Measurements from ENCODE around the gene TSSK2.

TSSK2 gene

DNA sequence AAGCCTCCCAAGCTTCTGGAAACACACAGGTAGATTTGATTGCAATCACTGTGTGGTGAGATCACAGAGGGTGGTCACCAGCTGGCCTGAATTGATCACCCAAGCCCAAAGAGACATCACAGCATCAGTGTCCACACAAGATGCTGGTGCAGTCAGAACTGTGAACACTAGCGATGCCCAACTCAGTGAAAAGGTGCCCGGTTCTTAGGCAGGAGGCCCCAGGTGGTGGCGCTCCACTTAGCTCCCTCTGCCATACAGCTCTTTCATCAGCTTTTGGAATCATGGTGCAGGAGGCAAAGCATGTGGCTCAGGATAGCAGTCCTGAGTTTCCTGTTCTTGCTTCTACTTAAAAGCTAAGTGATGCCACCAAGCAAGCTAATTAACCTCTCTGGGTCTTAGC, 20.0 kb upstream of the TSSK2 start:
- H3K4me1 ChIP-seq (ENCODE audit: control extremely low read depth in 1 of 4, control insufficient read depth in 4 of 4, insufficient read depth in 4 of 4, low read length in 3 of 4) = peaks cover 25 to 47% (median 35%) of the 10 kb centered on the region in 4 experiments
- CTCF ChIA-PET = interaction anchor here (0.9 to 3.5 kb wide), 3 partner anchors 9 to 33 kb away, joined by 3 to 13 read pairs (median 3); partner anchors contain the start of gene ESS2
- peaks cover 0 to 18% (median 3%) of the 10 kb centered on the region in 4 experiments for H3K36me3 ChIP-seq (ENCODE audit: control insufficient read depth in 4 of 4, insufficient read depth in 4 of 4, low read length in 3 of 4)
- no peaks in the 10 kb centered on the region for H3K9me3 ChIP-seq (ENCODE audit: control extremely low read depth in 1 of 5, control insufficient read depth in 4 of 5, insufficient read depth in 2 of 5, low read depth in 1 of 5, low read length in 4 of 5)
- no peaks in the 10 kb centered on the region for H3K27me3 ChIP-seq (replicated peaks in 2 of 5; ENCODE audit: control insufficient read depth in 4 of 5, insufficient read depth in 5 of 5, low read length in 4 of 5)
- H3K4me3 ChIP-seq (ENCODE audit: control insufficient read depth in 1 of 7, extremely low read depth in 1 of 7, insufficient read depth in 4 of 7, low read depth in 2 of 7, low read length in 6 of 7) = peak overlapping the region in 1 of 7 experiments; percentile 17
- DNase-seq = no peak
- WGBS (ENCODE audit: insufficient coverage) = 90% methylated on average over 3 of the region's 3 CpGs
- POLR2A ChIA-PET = interaction anchor here (1.5 kb wide), 1 partner anchor 11 kb away, joined by 5 read pairs; the partner anchor contains the start of gene DGCR2
- peak overlapping the region; percentile 40 to 45 for H3K27ac ChIP-seq (ENCODE audit: insufficient read depth in 1 of 2, low read depth in 1 of 2, low read length in 2 of 2, poor library complexity in 1 of 2, severe bottlenecking in 2 of 2)

DNA sequence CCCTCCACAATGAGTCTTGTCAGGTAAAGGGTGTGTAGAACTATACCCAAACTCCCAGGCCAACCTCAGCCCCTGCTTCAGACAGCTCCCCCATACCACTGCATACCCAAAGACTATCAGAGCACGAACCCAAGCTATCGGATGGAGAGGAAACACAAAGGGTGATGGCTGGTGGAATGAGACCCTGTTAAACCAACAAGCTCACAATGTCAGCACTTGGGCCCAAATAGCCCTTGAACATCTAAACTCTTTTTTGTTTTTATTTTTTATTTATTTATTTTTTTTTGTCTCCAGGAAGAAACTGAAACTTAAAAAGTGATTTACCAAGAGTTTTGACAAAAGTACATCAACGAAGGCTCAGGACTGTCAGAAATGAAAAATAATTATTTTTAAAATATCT, 19.5 kb upstream of the TSSK2 start:
- POLR2A ChIA-PET = interaction anchor here (1.5 kb wide), 1 partner anchor 10 kb away, joined by 5 read pairs; the partner anchor contains the start of gene DGCR2
- Histone ChIP-seq H3K27me3 (replicated peaks in 2 of 5; ENCODE audit: control insufficient read depth in 4 of 5, insufficient read depth in 5 of 5, low read length in 4 of 5) (no peaks in the 10 kb centered on the region), H3K9me3 (ENCODE audit: control extremely low read depth in 1 of 5, control insufficient read depth in 4 of 5, insufficient read depth in 2 of 5, low read depth in 1 of 5, low read length in 4 of 5) (no peaks in the 10 kb centered on the region), H3K4me1 (ENCODE audit: control extremely low read depth in 1 of 4, control insufficient read depth in 4 of 4, insufficient read depth in 4 of 4, low read length in 3 of 4) (peaks cover 25 to 44% (median 35%) of the 10 kb centered on the region in 4 experiments), H3K36me3 (ENCODE audit: control insufficient read depth in 4 of 4, insufficient read depth in 4 of 4, low read length in 3 of 4) (peaks cover 0 to 19% (median 3%) of the 10 kb centered on the region in 4 experiments), H3K4me3 (ENCODE audit: control insufficient read depth in 1 of 7, extremely low read depth in 1 of 7, insufficient read depth in 4 of 7, low read depth in 2 of 7, low read length in 6 of 7) (no peak overlapping the region), H3K27ac (ENCODE audit: insufficient read depth in 1 of 2, low read depth in 1 of 2, low read length in 2 of 2, poor library complexity in 1 of 2, severe bottlenecking in 2 of 2) (peak overlapping the region; percentile 40 to 45)
- CTCF ChIA-PET = interaction anchor here (1.3 to 3.5 kb wide), 2 partner anchors 9 to 26 kb away, joined by 3 to 13 read pairs; no protein-coding TSS in a partner anchor
- no peak for DNase-seq
- WGBS (ENCODE audit: insufficient coverage) = no CpG with 5 or more reads among the region's 3 CpGs

DNA sequence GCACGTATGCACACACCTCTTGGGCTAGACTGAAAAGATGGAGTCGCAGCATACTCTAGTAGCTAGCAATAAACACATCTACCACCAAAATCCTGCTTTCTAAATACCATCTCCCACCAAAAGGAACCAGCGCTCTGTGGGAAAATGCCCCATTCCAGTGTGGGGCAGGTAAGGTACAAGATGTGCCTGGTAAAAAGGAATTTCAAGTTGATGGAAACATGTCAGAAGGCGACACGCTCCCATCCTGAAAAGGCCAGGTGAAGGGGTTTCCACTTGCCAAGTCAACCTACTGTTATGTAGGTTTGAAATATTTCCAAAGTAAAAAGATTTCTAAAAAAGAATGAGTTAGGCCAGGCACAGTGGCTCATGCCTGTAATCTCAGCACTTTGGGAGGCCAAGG, 17.7 kb upstream of the TSSK2 start:
- ChIA-PET CTCF (no interaction called here), POLR2A (interaction anchor here (0.6 kb wide), 2 partner anchors 25 to 33 kb away, joined by 3 read pairs; no protein-coding TSS in a partner anchor)
- no peak overlapping the region for H3K27ac ChIP-seq (ENCODE audit: insufficient read depth in 1 of 2, low read depth in 1 of 2, low read length in 2 of 2, poor library complexity in 1 of 2, severe bottlenecking in 2 of 2)
- no peak for DNase-seq
- WGBS (ENCODE audit: insufficient coverage) = 100% methylated on average over 2 of the region's 5 CpGs
- H3K36me3 ChIP-seq (ENCODE audit: control insufficient read depth in 4 of 4, insufficient read depth in 4 of 4, low read length in 3 of 4) = peaks cover 1 to 19% (median 7%) of the 10 kb centered on the region in 4 experiments
- no peak overlapping the region for H3K4me3 ChIP-seq (ENCODE audit: control insufficient read depth in 1 of 7, extremely low read depth in 1 of 7, insufficient read depth in 4 of 7, low read depth in 2 of 7, low read length in 6 of 7)
- no peaks in the 10 kb centered on the region for H3K9me3 ChIP-seq (ENCODE audit: control extremely low read depth in 1 of 5, control insufficient read depth in 4 of 5, insufficient read depth in 2 of 5, low read depth in 1 of 5, low read length in 4 of 5)
- peaks cover 19 to 45% (median 34%) of the 10 kb centered on the region in 4 experiments for H3K4me1 ChIP-seq (ENCODE audit: control extremely low read depth in 1 of 4, control insufficient read depth in 4 of 4, insufficient read depth in 4 of 4, low read length in 3 of 4)
- no peaks in the 10 kb centered on the region for H3K27me3 ChIP-seq (replicated peaks in 2 of 5; ENCODE audit: control insufficient read depth in 4 of 5, insufficient read depth in 5 of 5, low read length in 4 of 5)

GRCh38 chr22:19114984-19115552, 16.0 kb upstream of the TSSK2 start:
- Histone ChIP-seq H3K27me3 (replicated peaks in 2 of 5; ENCODE audit: control insufficient read depth in 4 of 5, insufficient read depth in 5 of 5, low read length in 4 of 5) (no peaks in the 10 kb centered on the region), H3K9me3 (ENCODE audit: control extremely low read depth in 1 of 5, control insufficient read depth in 4 of 5, insufficient read depth in 2 of 5, low read depth in 1 of 5, low read length in 4 of 5) (no peaks in the 10 kb centered on the region), H3K4me3 (ENCODE audit: control insufficient read depth in 1 of 7, extremely low read depth in 1 of 7, insufficient read depth in 4 of 7, low read depth in 2 of 7, low read length in 6 of 7) (no peak overlapping the region), H3K4me1 (ENCODE audit: control extremely low read depth in 1 of 4, control insufficient read depth in 4 of 4, insufficient read depth in 4 of 4, low read length in 3 of 4) (peaks cover 11 to 46% (median 25%) of the 10 kb centered on the region in 4 experiments), H3K36me3 (ENCODE audit: control insufficient read depth in 4 of 4, insufficient read depth in 4 of 4, low read length in 3 of 4) (peaks cover 1 to 32% (median 8%) of the 10 kb centered on the region in 4 experiments), H3K27ac (ENCODE audit: insufficient read depth in 1 of 2, low read depth in 1 of 2, low read length in 2 of 2, poor library complexity in 1 of 2, severe bottlenecking in 2 of 2) (no peak overlapping the region)
- ChIA-PET POLR2A (no interaction called here), CTCF (interaction anchor here (0.8 to 4.7 kb wide), 5 partner anchors 8 to 17 kb away, joined by 3 to 15 read pairs (median 4); no protein-coding TSS in a partner anchor)
- DNase-seq = no peak
- 100% methylated on average over 3 of the region's 4 CpGs for WGBS (ENCODE audit: insufficient coverage)

DNA sequence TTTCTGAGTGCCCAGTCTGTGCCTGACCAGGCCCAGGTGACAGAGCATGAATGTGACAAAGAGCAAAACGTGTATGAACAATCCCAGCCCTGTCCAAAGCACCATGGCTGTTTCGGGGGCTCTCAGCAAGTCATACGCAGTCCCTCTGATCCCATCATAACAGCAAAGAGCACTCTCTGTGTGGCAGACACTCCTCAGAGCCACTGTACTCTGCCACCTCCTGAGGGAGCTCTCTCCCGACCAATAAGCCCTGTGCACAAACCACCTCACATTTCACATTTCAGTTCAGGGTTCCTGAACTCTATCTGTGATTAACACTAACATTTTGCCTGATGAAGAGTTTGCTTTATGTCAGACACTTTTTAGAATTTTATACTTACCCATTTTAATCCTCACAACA, 15.5 kb upstream of the TSSK2 start:
- H3K4me3 ChIP-seq (ENCODE audit: control insufficient read depth in 1 of 7, extremely low read depth in 1 of 7, insufficient read depth in 4 of 7, low read depth in 2 of 7, low read length in 6 of 7) = no peak overlapping the region
- no peaks in the 10 kb centered on the region for H3K27me3 ChIP-seq (replicated peaks in 2 of 5; ENCODE audit: control insufficient read depth in 4 of 5, insufficient read depth in 5 of 5, low read length in 4 of 5)
- no peak for DNase-seq
- H3K27ac ChIP-seq (ENCODE audit: insufficient read depth in 1 of 2, low read depth in 1 of 2, low read length in 2 of 2, poor library complexity in 1 of 2, severe bottlenecking in 2 of 2) = no peak overlapping the region
- CTCF ChIA-PET = interaction anchor here (0.8 to 4.7 kb wide), 7 partner anchors 8 to 29 kb away, joined by 3 to 15 read pairs (median 4); partner anchors contain the start of gene ESS2
- POLR2A ChIA-PET = no interaction called here
- peaks cover 1 to 34% (median 9%) of the 10 kb centered on the region in 4 experiments for H3K36me3 ChIP-seq (ENCODE audit: control insufficient read depth in 4 of 4, insufficient read depth in 4 of 4, low read length in 3 of 4)
- H3K4me1 ChIP-seq (ENCODE audit: control extremely low read depth in 1 of 4, control insufficient read depth in 4 of 4, insufficient read depth in 4 of 4, low read length in 3 of 4) = peaks cover 8 to 46% (median 24%) of the 10 kb centered on the region in 4 experiments
- WGBS (ENCODE audit: insufficient coverage) = 100% methylated on average over 4 of the region's 4 CpGs
- H3K9me3 ChIP-seq (ENCODE audit: control extremely low read depth in 1 of 5, control insufficient read depth in 4 of 5, insufficient read depth in 2 of 5, low read depth in 1 of 5, low read length in 4 of 5) = no peaks in the 10 kb centered on the region

GRCh38 chr22:19117111-19117512, 14.0 kb upstream of the TSSK2 start:
- no peaks in the 10 kb centered on the region for H3K9me3 ChIP-seq (ENCODE audit: control extremely low read depth in 1 of 5, control insufficient read depth in 4 of 5, insufficient read depth in 2 of 5, low read depth in 1 of 5, low read length in 4 of 5)
- no peak overlapping the region for H3K4me3 ChIP-seq (ENCODE audit: control insufficient read depth in 1 of 7, extremely low read depth in 1 of 7, insufficient read depth in 4 of 7, low read depth in 2 of 7, low read length in 6 of 7)
- POLR2A ChIA-PET = no interaction called here
- peaks cover 1 to 34% (median 9%) of the 10 kb centered on the region in 4 experiments for H3K36me3 ChIP-seq (ENCODE audit: control insufficient read depth in 4 of 4, insufficient read depth in 4 of 4, low read length in 3 of 4)
- peaks cover 4 to 46% (median 24%) of the 10 kb centered on the region in 4 experiments for H3K4me1 ChIP-seq (ENCODE audit: control extremely low read depth in 1 of 4, control insufficient read depth in 4 of 4, insufficient read depth in 4 of 4, low read length in 3 of 4)
- CTCF ChIA-PET = interaction anchor here (1.1 to 4.7 kb wide), 3 partner anchors 8 to 32 kb away, joined by 3 to 15 read pairs (median 3); no protein-coding TSS in a partner anchor
- WGBS (ENCODE audit: insufficient coverage) = 73% methylated on average over 2 of the region's 9 CpGs
- no peak for DNase-seq
- no peak overlapping the region for H3K27ac ChIP-seq (ENCODE audit: insufficient read depth in 1 of 2, low read depth in 1 of 2, low read length in 2 of 2, poor library complexity in 1 of 2, severe bottlenecking in 2 of 2)
- no peaks in the 10 kb centered on the region for H3K27me3 ChIP-seq (replicated peaks in 2 of 5; ENCODE audit: control insufficient read depth in 4 of 5, insufficient read depth in 5 of 5, low read length in 4 of 5)

DNA sequence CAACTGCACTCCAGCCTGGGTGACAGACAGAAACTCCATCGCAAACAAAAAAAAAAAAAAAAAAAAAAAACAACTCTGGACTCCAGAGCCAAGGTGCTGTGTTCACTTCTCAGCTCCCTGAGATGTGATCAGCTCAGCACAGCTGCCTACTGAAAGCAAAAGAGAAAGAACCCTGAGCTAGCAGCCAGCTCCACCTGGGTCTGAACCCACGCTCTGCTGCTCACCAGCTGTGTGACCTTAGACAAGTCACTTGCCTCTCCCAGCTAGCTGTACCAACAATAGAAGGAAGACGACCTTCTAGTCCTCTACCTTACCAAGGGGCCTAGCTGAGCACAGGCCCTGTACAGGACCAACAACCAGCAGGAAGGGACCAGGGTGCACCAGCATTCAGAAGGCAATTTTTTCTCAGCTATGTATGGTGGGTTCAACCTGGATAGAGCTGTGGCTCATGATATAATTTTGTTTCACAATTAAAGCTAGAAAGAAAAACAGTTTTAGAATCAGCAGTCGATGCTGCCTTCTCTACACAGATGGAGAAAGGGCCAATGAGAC, 12.7 kb upstream of the TSSK2 start:
- 100% methylated on average over 1 of the region's 4 CpGs for WGBS (ENCODE audit: insufficient coverage)
- Histone ChIP-seq H3K9me3 (ENCODE audit: control extremely low read depth in 1 of 5, control insufficient read depth in 4 of 5, insufficient read depth in 2 of 5, low read depth in 1 of 5, low read length in 4 of 5) (no peaks in the 10 kb centered on the region), H3K27me3 (replicated peaks in 2 of 5; ENCODE audit: control insufficient read depth in 4 of 5, insufficient read depth in 5 of 5, low read length in 4 of 5) (no peaks in the 10 kb centered on the region), H3K27ac (ENCODE audit: insufficient read depth in 1 of 2, low read depth in 1 of 2, low read length in 2 of 2, poor library complexity in 1 of 2, severe bottlenecking in 2 of 2) (peak overlapping the region in 1 of 2 experiments; percentile 20), H3K4me1 (ENCODE audit: control extremely low read depth in 1 of 4, control insufficient read depth in 4 of 4, insufficient read depth in 4 of 4, low read length in 3 of 4) (peaks cover 4 to 52% (median 31%) of the 10 kb centered on the region in 4 experiments), H3K36me3 (ENCODE audit: control insufficient read depth in 4 of 4, insufficient read depth in 4 of 4, low read length in 3 of 4) (peaks cover 1 to 32% (median 9%) of the 10 kb centered on the region in 4 experiments), H3K4me3 (ENCODE audit: control insufficient read depth in 1 of 7, extremely low read depth in 1 of 7, insufficient read depth in 4 of 7, low read depth in 2 of 7, low read length in 6 of 7) (no peak overlapping the region)
- CTCF ChIA-PET = interaction anchor here (2.3 to 4.7 kb wide), 2 partner anchors 11 to 26 kb away, joined by 8 to 15 read pairs; partner anchors contain the start of gene ESS2
- POLR2A ChIA-PET = no interaction called here
- no peak for DNase-seq
